OCI-LY1 (cell line): ENCODE results near the gene APC2.

ENCODE experiments used
- H2AFZ ChIP-seq: fragments of 200-600 bp; sonication (generic), shearing (Covaris generic); 2 replicates; pipeline ENCODE4 v1.6.0; 2014; ENCODE audit warnings: antibody characterized with exemption, mild to moderate bottlenecking, low read length
- H3F3A ChIP-seq: fragments of 200-600 bp; sonication (generic), shearing (Covaris generic); 2 replicates; pipeline ENCODE4 v1.6.0; 2014; ENCODE audit warnings: mild to moderate bottlenecking, antibody characterized with exemption, low read length, moderate library complexity; ENCODE audit not compliant: insufficient read depth
- H3K27ac ChIP-seq: fragments of 200-600 bp; sonication (generic); 2 replicates; pipeline ENCODE4 v1.5.1; 2014; ENCODE audit warnings: low read length, mixed run types, mild to moderate bottlenecking, low read depth; ENCODE audit not compliant: poor library complexity, severe bottlenecking
- H3K27me3 ChIP-seq: fragments of 200-600 bp; sonication (generic); 2 replicates; pipeline ENCODE4 v1.6.0; 2014; ENCODE audit warnings: antibody characterized with exemption, mild to moderate bottlenecking, low read length, moderate library complexity; ENCODE audit not compliant: insufficient read depth
- H3K36me3 ChIP-seq: fragments of 200-600 bp; sonication (generic); 2 replicates; pipeline ENCODE4 v1.6.1; 2014; ENCODE audit warnings: mild to moderate bottlenecking, antibody characterized with exemption, low read length, moderate library complexity, mixed read lengths; ENCODE audit not compliant: insufficient read depth
- H3K4me1 ChIP-seq: fragments of 200-600 bp; sonication (generic); 2 replicates; pipeline ENCODE4 v1.5.1; 2014; ENCODE audit warnings: mild to moderate bottlenecking, low read length, moderate library complexity; ENCODE audit not compliant: insufficient read depth, severe bottlenecking
- H3K4me2 ChIP-seq: fragments of 200-600 bp; sonication (generic), shearing (Covaris generic); 2 replicates; pipeline ENCODE4 v1.6.1; 2014; ENCODE audit warnings: low read length
- H3K4me3 ChIP-seq: fragments of 200-600 bp; sonication (generic); 2 replicates; pipeline ENCODE4 v1.5.1; 2014; ENCODE audit warnings: low read length, low read depth, mild to moderate bottlenecking, mixed read lengths; ENCODE audit not compliant: poor library complexity, severe bottlenecking
- H3K79me2 ChIP-seq: fragments of 200-600 bp; shearing (Covaris generic); 2 replicates; pipeline ENCODE4 v1.6.1; 2016; ENCODE audit warnings: mixed run types, low read length, mixed read lengths; ENCODE audit not compliant: insufficient read depth
- H3K9ac ChIP-seq: fragments of 200-600 bp; sonication (generic), shearing (Covaris generic); 2 replicates; pipeline ENCODE4 v1.6.1; 2014; ENCODE audit warnings: mild to moderate bottlenecking, low read length, mixed read lengths
- H3K9me2 ChIP-seq: fragments of 200-600 bp; sonication (generic), shearing (Covaris generic); 2 replicates; pipeline ENCODE4 v1.6.1; 2014; ENCODE audit warnings: low read depth, mild to moderate bottlenecking, low read length, mixed read lengths
- H3K9me3 ChIP-seq: fragments of 200-600 bp; shearing (Covaris generic); 2 replicates; pipeline ENCODE4 v1.6.1; 2014; ENCODE audit warnings: low read length, mixed read lengths
- H4K20me1 ChIP-seq: fragments of 200-600 bp; sonication (generic), shearing (Covaris generic); 2 replicates; pipeline ENCODE4 v1.6.0; 2016; ENCODE audit warnings: mild to moderate bottlenecking, low read length; ENCODE audit not compliant: insufficient read depth
- EZH2 ChIP-seq: fragments of 200-600 bp; sonication (generic), shearing (Covaris generic); IDR thresholded peaks from 2 replicates; pipeline ENCODE4 v1.8.0; 2017; ENCODE audit warnings: borderline replicate concordance, mixed run types, mild to moderate bottlenecking, antibody characterized with exemption, low read length, moderate library complexity, mixed read lengths
- TF ChIP-seq, protein P1 (sequence below): fragments of 200-600 bp; sonication (generic), shearing (Covaris generic); IDR thresholded peaks from 2 replicates; pipeline ENCODE4 v1.5.1; 2017; ENCODE audit warnings: mild to moderate bottlenecking, antibody characterized with exemption, low read length, moderate library complexity, mixed read lengths

The APC2 gene

DNA sequence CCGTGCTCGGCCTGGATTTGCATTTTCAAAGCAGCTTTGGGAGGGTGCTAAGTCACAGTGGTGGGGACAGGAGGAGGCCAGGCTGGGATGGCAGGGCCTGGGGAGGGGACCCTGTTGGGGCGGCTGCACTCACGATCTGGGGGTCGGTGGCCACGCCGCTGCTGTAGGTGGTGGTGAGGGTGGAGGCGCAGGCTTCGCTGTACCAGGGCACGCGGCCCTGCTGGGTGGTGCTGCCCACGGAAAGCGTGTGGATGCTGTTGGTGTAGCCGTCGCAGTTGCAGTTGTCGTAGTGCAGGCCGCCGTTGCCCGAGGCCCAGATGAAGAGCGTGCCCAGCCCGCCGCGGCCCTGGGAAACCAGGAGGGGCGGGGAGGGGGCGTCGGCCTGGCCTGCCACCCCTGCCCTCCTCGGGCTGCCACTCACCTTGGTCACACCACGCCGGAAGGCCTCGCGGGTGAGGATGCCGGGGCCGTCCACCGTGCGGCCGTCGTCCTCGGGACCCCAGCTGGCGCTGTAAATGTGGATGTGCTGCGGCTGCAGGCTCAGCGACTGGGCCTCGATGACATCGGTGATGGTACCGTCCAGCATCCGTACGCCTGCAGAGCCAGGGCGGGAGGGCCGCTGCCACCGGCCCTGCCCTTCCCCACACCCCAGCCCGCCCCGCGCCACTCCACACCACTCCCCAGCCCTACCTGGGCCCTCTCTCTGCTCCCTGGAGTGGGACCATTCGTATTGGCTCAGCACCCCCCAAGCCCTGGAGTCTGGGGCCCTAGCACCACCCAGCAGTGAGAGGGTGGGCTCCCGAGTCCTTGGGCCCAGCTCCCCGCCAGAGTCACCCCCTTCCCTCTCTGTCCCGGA, 37.0 kb downstream of the APC2 start:
- Histone ChIP-seq H3K9me3 (no peaks in the 10 kb centered on the region), H3K27me3 (no peaks in the 10 kb centered on the region; the same call in 1 of the 2 replicates), H3F3A (no peaks in the 10 kb centered on the region), H2AFZ (no peak overlapping the region), H3K4me2 (no peak overlapping the region), H3K79me2 (no peaks in the 10 kb centered on the region), H3K9me2 (no peaks in the 10 kb centered on the region), H3K27ac (no peak overlapping the region), H3K36me3 (no peaks in the 10 kb centered on the region), H3K4me3 (no peak overlapping the region), H3K4me1 (peaks cover 13% of the 10 kb centered on the region), H4K20me1 (no peaks in the 10 kb centered on the region), H3K9ac (no peak overlapping the region)
- no peak for TF ChIP-seq EZH2
- TF ChIP-seq, protein P1, sequence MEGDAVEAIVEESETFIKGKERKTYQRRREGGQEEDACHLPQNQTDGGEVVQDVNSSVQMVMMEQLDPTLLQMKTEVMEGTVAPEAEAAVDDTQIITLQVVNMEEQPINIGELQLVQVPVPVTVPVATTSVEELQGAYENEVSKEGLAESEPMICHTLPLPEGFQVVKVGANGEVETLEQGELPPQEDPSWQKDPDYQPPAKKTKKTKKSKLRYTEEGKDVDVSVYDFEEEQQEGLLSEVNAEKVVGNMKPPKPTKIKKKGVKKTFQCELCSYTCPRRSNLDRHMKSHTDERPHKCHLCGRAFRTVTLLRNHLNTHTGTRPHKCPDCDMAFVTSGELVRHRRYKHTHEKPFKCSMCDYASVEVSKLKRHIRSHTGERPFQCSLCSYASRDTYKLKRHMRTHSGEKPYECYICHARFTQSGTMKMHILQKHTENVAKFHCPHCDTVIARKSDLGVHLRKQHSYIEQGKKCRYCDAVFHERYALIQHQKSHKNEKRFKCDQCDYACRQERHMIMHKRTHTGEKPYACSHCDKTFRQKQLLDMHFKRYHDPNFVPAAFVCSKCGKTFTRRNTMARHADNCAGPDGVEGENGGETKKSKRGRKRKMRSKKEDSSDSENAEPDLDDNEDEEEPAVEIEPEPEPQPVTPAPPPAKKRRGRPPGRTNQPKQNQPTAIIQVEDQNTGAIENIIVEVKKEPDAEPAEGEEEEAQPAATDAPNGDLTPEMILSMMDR: no peak

- H3K9me2 ChIP-seq: no peaks in the 10 kb centered on the region
- no peaks in the 10 kb centered on the region for H4K20me1 ChIP-seq
- no peaks in the 10 kb centered on the region for H3K36me3 ChIP-seq
- peaks cover 13% of the 10 kb centered on the region for H3K4me1 ChIP-seq
- no peak overlapping the region for H3K4me2 ChIP-seq
- no peak overlapping the region for H3K9ac ChIP-seq
- H3K27me3 ChIP-seq: no peaks in the 10 kb centered on the region; the same call in 1 of the 2 replicates
- no peak overlapping the region for H3K27ac ChIP-seq
- no peaks in the 10 kb centered on the region for H3F3A ChIP-seq
- TF ChIP-seq, protein P1: no peak
- no peak for TF ChIP-seq EZH2
- H3K4me3 ChIP-seq: no peak overlapping the region
- no peak overlapping the region for H2AFZ ChIP-seq
- H3K79me2 ChIP-seq: no peaks in the 10 kb centered on the region
- no peaks in the 10 kb centered on the region for H3K9me3 ChIP-seq
These were observed 37.8 kb downstream of the APC2 start for GRCh38 chr19:1487576-1488281.

- Histone ChIP-seq H3K27me3 (no peaks in the 10 kb centered on the region; the same call in 1 of the 2 replicates), H3K4me3 (no peak overlapping the region), H3K9ac (no peak overlapping the region), H3K4me1 (peaks cover 13% of the 10 kb centered on the region), H3K4me2 (no peak overlapping the region), H3F3A (no peaks in the 10 kb centered on the region), H3K27ac (no peak overlapping the region), H3K9me3 (no peaks in the 10 kb centered on the region), H4K20me1 (no peaks in the 10 kb centered on the region), H3K9me2 (no peaks in the 10 kb centered on the region), H3K79me2 (no peaks in the 10 kb centered on the region), H2AFZ (no peak overlapping the region), H3K36me3 (no peaks in the 10 kb centered on the region)
- TF ChIP-seq EZH2: no peak
- TF ChIP-seq, protein P1: no peak
These were observed 38.3 kb downstream of the APC2 start for GRCh38 chr19:1488282-1488601.
